HG03558 (cell line): ENCODE results near the gene FBXL19.
"Not testable (repeated sequence)": the region's sequence is repeated elsewhere in the genome, so short reads cannot be mapped to it uniquely, and the experiment has no call there.

Experiments used
- ATAC-seq: cut with Tn5 transposase; IDR thresholded peaks from one replicate; pipeline ENCODE4 v1.9.1; 2021; ENCODE audit warnings: moderate number of reproducible peaks; ENCODE audit not compliant: unreplicated experiment; ENCODE audit errors: extremely low read depth

FBXL19 gene

DNA sequence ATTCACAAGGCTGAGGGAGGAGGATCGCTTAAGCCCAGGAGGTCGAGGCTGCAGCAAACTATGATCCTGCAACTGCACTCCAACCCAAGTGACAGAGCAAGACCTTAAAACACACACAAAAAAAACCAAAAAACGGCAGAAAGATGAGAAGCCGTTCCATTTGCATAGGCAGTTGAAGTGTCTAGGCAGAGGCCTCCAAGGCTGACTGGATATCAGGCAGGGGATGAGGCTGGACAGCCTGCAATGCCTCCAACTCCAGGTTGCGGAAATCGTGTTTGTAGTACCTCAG lies 2.0 kb upstream of the FBXL19 start:
- ATAC-seq = no peak

GRCh38 chr16:30921748-30922419 lies 1.5 kb upstream of the FBXL19 start:
- ATAC-seq = no peak

DNA sequence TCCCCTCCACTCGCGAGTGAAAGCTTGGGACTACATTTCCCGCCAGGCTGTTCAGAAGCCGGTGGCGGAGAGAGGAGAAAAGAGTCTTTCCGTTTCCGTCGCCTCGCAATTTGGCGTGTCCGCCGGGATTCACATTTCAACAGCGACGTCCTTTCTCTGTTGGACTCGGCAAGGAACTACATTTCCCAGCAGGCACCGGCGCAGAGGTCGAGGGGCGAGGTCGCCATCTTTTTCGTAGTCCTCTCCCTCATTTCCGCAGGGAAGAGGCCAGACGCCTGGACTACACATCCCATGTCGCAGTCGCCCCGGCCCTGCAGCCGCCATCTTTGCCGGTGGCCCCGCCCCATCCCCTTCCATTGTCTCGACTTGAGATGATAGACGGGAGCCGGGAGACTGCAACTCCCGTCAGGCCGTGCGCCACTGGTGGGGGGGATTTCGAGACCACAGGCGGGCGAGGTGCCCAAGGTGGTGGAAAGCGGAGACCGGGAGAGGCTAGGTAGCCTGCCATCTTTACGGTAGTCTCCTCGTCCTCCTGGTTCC lies 882 bp upstream of the FBXL19 start:
- ATAC-seq = peak; percentile 56

DNA sequence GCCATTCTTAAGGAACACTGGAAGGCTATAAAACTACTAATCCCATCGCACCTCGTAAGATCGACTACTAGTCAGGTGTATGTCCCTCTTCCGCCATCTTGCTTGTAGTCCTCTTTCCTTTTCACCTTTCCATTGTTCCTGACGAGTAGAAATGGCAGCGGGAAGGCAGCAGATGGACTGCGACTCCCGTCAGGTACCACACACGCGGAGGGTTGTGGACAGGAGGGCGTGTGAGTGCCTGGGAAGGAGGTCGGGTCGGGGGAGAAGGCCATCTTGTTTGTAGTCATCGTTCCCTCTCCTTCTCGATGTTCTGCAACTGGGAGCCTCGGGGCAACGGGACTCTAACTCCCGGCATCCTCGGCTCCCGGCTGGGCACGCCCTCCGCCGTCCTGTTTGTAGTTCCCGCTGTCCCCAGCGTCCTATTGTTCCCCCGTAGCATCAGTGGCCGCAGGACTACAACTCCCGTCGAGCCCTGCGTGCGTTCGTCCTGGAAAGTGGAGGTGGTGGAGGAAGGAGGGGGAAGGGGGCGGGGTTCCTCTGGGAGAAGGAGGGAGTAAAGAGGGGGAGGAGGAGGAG lies 324 bp upstream of the FBXL19 start:
- ATAC-seq = peak; percentile 43

DNA sequence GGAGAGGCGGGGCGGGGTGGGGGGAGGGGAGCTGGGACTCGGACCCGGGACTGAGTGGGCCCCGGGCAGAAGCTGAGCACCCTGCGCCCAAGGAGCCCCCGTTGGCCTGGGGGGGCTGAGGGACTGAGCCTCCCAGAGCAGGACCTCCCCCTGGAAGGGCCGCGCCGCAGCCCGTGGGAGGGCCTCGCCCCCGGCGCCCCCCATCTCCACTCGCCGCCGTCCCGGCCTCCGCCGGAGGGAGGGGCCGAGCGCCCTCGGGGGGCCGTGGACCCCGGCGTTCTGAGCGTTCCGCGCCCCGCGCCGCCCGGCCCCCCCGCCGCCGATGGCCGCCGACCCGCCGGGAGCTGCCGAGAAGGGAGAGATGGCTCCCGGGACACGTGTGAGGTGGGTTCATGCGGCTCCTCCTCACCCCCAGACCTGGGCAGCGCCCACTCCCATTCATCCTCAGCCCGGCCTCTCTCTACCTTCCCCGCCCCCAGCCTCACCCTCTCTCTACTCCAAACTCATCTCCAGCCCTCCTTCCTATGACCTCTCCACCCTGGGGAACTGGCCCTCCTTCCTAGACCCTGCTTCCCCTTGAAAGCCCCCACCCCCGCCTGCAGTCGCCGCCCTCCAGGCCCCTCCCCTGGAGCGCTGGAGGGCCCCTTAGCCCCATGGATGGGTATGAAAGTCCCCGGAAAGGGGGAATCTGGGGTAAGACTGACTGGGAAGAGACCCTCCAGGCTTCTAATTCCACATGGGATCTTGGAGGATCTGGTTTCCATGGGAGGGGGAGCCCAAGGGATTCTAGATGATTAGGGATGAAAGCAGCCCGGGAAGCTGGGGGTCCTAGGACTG lies 922 bp downstream of the FBXL19 start:
- ATAC-seq = no peak

GRCh38 chr16:30924913-30925631 lies 1.7 kb downstream of the FBXL19 start:
- ATAC-seq = no peak

- ATAC-seq = no peak
Observed at GRCh38 chr16:30925632-30925987, 2.2 kb downstream of the FBXL19 start.

DNA sequence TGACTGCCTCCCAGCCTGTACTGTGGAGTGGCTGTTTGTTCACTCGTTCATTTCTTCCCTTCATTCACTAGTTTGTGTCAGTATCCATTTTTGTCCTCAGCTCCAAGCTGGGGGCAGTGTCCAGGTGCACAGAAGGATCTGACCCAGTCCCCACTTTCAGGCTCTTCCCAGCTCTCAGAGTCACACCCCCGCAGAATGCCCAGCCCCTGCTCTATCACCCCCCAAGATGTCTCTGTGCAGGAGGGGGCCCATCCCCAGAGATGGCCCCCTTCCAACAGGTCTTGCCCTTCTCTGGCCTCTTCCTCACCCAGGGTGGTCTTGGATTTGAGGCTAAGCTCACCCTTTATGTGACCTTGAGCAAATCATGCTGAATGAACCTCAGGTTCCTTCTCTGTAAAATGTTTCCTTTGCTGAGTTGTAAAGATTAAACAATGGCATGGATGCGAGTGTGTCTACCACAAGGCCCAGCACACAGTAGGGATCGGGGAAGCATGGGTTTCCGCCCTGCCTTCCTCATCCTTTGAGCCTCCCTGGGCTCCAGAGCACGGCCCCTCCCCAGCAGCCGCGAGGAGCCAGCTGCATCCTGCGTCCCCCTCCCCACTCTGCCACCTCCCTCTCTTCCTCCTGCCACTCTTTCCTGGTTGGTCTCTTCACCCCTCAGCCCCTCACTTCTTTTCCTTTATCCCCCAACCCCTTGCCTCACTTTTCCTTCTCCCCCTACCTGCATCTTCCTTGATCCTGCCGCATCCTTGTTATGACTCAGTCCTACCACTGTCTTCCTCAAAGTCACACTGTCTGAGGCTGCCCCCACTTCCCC lies 2.8 kb downstream of the FBXL19 start:
- ATAC-seq = no peak

GRCh38 chr16:30926937-30927788 lies 3.8 kb downstream of the FBXL19 start:
- ATAC-seq = no peak

GRCh38 chr16:30927789-30928378 lies 4.5 kb downstream of the FBXL19 start:
- ATAC-seq = no peak

- ATAC-seq = no peak
Observed at GRCh38 chr16:30928390-30928789, 5.0 kb downstream of the FBXL19 start.

DNA sequence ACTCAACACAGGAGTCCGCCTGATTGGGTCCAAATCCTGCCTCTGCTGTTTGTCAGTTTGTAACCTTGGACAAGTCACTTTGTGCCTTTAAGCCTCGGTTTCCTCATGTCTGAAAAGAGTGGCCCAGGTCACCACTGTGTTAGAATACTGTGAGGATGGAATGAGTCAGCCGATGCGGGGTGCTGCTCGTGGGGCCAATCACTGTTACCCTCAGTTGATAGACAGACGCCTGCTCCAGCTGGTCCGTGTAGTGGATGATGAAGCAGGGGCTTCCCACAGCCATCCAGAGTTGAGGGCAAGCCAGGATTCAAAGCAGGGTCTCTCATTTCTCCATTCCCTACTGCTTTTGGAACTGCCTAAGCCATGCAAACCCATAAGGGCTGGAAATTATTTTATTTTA lies 5.8 kb downstream of the FBXL19 start:
- no peak for ATAC-seq

DNA sequence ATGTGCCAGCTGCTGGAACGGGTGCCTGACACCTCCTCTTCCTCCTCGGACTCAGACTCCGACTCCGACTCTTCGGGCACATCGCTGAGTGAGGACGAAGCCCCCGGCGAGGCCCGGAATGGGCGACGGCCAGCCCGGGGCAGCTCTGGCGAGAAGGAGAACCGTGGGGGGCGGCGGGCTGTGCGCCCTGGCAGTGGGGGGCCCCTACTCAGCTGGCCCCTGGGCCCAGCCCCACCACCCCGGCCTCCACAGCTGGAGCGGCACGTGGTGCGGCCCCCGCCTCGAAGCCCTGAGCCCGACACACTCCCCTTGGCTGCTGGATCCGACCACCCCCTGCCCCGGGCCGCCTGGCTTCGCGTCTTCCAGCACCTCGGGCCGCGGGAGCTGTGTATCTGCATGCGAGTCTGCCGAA lies 6.8 kb downstream of the FBXL19 start:
- no peak for ATAC-seq

DNA sequence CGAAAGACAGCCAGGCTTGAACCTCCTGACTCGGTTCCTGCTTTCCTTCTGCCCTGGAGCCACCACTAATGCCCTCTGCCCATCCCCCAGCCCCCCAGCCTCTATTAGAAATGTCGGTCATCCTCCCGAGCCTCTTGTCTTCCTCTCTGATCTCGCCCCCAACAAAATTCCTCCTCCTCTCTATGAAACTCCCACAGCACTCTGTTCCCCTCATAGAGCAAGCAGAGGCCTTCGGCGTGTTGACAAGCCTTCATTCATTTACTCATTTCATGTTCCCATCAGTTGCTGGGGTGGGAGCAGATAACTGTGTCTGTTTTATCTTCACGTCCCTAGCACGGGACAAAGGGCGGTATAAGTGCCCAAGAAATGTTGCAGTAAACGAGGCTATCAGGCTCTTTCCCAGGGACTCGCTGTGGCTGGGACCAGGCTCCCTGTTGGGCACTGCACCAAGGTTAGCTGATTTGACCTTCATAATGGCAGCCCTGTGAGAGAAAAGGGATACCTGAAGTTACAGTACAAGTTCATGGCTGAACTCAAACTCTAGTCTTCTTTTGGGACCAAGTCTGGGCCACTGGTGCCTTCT lies 7.8 kb downstream of the FBXL19 start:
- no peak for ATAC-seq

DNA sequence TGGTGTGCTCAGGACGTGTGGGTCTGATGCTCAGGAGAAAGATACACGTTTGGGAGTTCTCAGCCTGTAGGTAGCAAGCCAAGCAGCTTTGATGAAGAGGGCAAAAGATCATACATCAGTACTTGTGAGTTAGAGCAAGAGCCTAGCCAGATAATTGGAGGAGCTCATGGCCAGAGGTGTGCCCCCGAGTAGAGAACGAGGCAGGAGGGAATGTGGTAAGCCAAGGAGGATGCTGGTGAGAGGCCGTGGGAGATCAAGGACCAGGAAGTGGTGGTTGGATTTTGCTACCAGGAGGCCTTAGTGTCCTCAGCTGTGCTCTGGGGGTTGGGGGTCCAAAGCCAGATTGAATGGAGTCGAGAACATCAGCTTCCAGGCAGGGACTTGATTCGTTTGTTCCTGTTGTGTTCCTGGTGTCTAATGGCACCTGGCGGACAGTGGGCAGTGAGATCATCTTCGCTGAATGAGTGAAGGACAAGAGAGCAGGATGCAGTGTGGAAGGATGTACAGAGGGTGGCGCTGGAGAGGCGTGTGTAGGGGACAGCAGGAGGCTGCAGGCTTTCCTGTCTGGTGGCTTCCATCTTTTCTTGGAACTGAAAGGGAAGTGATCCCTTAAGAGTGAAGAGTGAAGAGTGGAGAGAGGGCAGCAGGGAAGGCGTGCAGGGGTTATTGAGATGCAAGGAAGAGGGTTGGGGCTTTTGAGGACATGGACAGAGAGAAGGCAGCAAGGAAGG lies 11.6 kb downstream of the FBXL19 start:
- no peak for ATAC-seq

GRCh38 chr16:30937692-30938091 lies 14.3 kb downstream of the FBXL19 start:
- ATAC-seq = no peak

DNA sequence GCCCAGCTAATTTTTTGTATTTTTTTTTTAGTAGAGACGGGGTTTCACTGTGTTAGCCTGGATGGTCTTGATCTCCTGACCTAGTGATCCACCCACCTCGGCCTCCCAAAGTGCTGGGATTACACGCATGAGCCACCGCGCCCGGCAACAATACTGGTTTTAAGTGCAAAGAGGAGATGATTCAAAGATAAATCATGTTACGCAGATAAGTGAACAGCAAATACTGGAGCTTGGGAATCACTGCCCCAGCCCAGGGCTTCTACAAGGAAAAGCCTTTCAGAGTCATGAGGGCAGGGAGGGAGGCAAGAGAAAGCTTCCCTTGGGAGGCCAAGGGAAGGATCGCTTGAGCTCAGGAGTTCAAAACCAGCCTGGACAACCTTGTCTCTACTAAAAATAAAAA lies 16.2 kb downstream of the FBXL19 start:
- not testable (repeated sequence) for ATAC-seq
